Thoracic aorta (tissue), 2 donors: ENCODE data around the gene TRAPPC12. TPM values are rescaled to one million over a fixed set of nuclear protein-coding genes. Genes with fewer than 3 reads are reported as not detected.
A peak's percentile ranks its signal among the peaks of the same experiment; 100 is the strongest.

Source experiments
- ATAC-seq: fragments of 150-250 bp; one replicate; pipeline ENCODE4 v1.8.0; 2017; ENCODE audit warnings: low read depth; ENCODE audit not compliant: insufficient number of reproducible peaks, low FRiP score
- DNase-seq: peaks from one replicate; pipeline ENCODE4 v3.0.0-alpha.2; 2020; ENCODE audit warnings: low spot score
- H3K27ac ChIP-seq, 2 donors: fragments of 200-600 bp; sonication (generic); 1 replicate in 1 of 2; 2 replicates in 1 of 2; pipeline ENCODE4 v1.5.1; 2016; ENCODE audit warnings: mild to moderate bottlenecking in 2 of 2, moderate library complexity in 2 of 2
- H3K27me3 ChIP-seq: fragments of 200-600 bp; sonication (generic); replicated peaks from 2 replicates; pipeline ENCODE4 v1.6.0; 2016; ENCODE audit warnings: mild to moderate bottlenecking; ENCODE audit not compliant: insufficient read depth
- H3K36me3 ChIP-seq: fragments of 200-600 bp; sonication (generic); one replicate; pipeline ENCODE4 v1.5.1; 2016
- H3K4me1 ChIP-seq, 2 donors: fragments of 200-600 bp; sonication (generic); 1 replicate in 1 of 2; 2 replicates in 1 of 2; pipeline versions ENCODE4 v1.5.1 to v1.6.0; 2016; ENCODE audit warnings: low read depth in 2 of 2, mild to moderate bottlenecking in 1 of 2; ENCODE audit not compliant: control insufficient read depth in 1 of 2
- H3K4me3 ChIP-seq: fragments of 200-600 bp; sonication (generic); 2 replicates; pipeline ENCODE4 v1.5.1; 2016; ENCODE audit warnings: mild to moderate bottlenecking
- H3K9me3 ChIP-seq: fragments of 200-600 bp; sonication (generic); 2 replicates; pipeline ENCODE4 v1.5.1; 2016
- CTCF ChIP-seq: fragments of 200-600 bp; sonication (generic); IDR thresholded peaks from one replicate; pipeline ENCODE4 v1.5.1; 2019; ENCODE audit warnings: antibody characterized with exemption
- total RNA-seq, 2 donors: library from RNA; depleted of rRNA; stranded (reverse); fragments of >200 nt; gene quantifications; one replicate each; pipeline versions ENCODE4 v1.1.0 to v1.2.3, GENCODE V29; 2016

TRAPPC12 gene
- total RNA-seq, 2 donors from 2014 or later: 121 to 180 TPM

GRCh38 chr2:3483227-3483985 is 103.9 kb downstream of the TRAPPC12 start:
- H3K9me3 ChIP-seq: no peaks in the 10 kb centered on the region
- ATAC-seq (no peak), DNase-seq (no peak)
- no peaks in the 10 kb centered on the region for H3K27me3 ChIP-seq
- TF ChIP-seq CTCF: no peak
- H3K36me3 ChIP-seq: peaks cover 20% of the 10 kb centered on the region
- no peak overlapping the region for H3K27ac ChIP-seq
- H3K4me3 ChIP-seq: no peak overlapping the region
- peaks cover 0 to 15% of the 10 kb centered on the region in 2 donors for H3K4me1 ChIP-seq

- H3K36me3 ChIP-seq: peaks cover 15% of the 10 kb centered on the region
These were observed 104.8 kb downstream of the TRAPPC12 start for GRCh38 chr2:3483986-3484960.

GRCh38 chr2:3485166-3485565 is 105.7 kb downstream of the TRAPPC12 start:
- ATAC-seq: no peak
- Histone ChIP-seq H3K9me3 (no peaks in the 10 kb centered on the region), H3K27ac (no peak overlapping the region), H3K36me3 (peaks cover 7% of the 10 kb centered on the region), H3K4me1 (peaks cover 0 to 18% of the 10 kb centered on the region in 2 donors), H3K4me3 (no peak overlapping the region), H3K27me3 (no peaks in the 10 kb centered on the region)
- TF ChIP-seq CTCF: no peak
- no peak for DNase-seq

More at GRCh38 chr2:3483986-3484960, 104.8 kb downstream of the TRAPPC12 start:
- Histone ChIP-seq H3K4me1 (peaks cover 0 to 18% of the 10 kb centered on the region in 2 donors), H3K27me3 (no peaks in the 10 kb centered on the region), H3K4me3 (no peak overlapping the region), H3K27ac (no peak overlapping the region), H3K9me3 (no peaks in the 10 kb centered on the region)
- no peak for TF ChIP-seq CTCF
- DNase-seq (no peak), ATAC-seq (no peak)

GRCh38 chr2:3486047-3487027 is 106.8 kb downstream of the TRAPPC12 start:
- ATAC-seq: no peak
- DNase-seq: no peak
- TF ChIP-seq CTCF: no peak
- Histone ChIP-seq H3K4me1 (peaks cover 0 to 19% of the 10 kb centered on the region in 2 donors), H3K36me3 (peaks cover 7% of the 10 kb centered on the region), H3K9me3 (no peaks in the 10 kb centered on the region), H3K27ac (peak overlapping the region in 1 of 2 donors; percentile 4), H3K4me3 (no peak overlapping the region), H3K27me3 (no peaks in the 10 kb centered on the region)
